HL-60 (cell line): ENCODE data around the gene AIRE.

Experiments used
- DNase-seq, 2 experiments: peaks; one replicate each; pipeline ENCODE4 v3.0.0-alpha.2; 2010 to 2020; ENCODE audit warnings: low read depth in 1 of 2, low spot score in 1 of 2
- H3K27ac ChIP-seq: fragments of 250-450 bp; sonication (Bioruptor Pico); replicated peaks from 2 replicates; pipeline ENCODE4 v1.5.1; 2020; ENCODE audit warnings: mild to moderate bottlenecking, moderate library complexity
- H3K27me3 ChIP-seq: fragments of 250-450 bp; sonication (Bioruptor Pico); 2 replicates; pipeline ENCODE4 v1.5.1; 2021; ENCODE audit warnings: mild to moderate bottlenecking, moderate library complexity; ENCODE audit not compliant: insufficient read depth, poor library complexity, severe bottlenecking
- H3K4me3 ChIP-seq: replicated peaks from 2 replicates; pipeline ENCODE4 v1.5.1; 2011; ENCODE audit warnings: mild to moderate bottlenecking, control low read depth, low read length; ENCODE audit not compliant: insufficient read depth
- CTCF ChIP-seq: IDR thresholded peaks from one replicate; pipeline ENCODE4 v1.5.1; 2011; ENCODE audit warnings: low read length, control low read depth, inconsistent platforms; ENCODE audit not compliant: insufficient read depth
- GABPA ChIP-seq: IDR thresholded peaks from 2 replicates; pipeline ENCODE4 v1.6.1; 2012; ENCODE audit warnings: low read depth
- POLR2AphosphoS5 ChIP-seq: IDR thresholded peaks from 2 replicates; pipeline ENCODE4 v1.6.1; 2012; ENCODE audit warnings: low read depth
- SPI1 ChIP-seq: IDR thresholded peaks from 2 replicates; pipeline ENCODE4 v1.6.1; 2012; ENCODE audit warnings: low read depth, mild to moderate bottlenecking, borderline replicate concordance
- TF ChIP-seq, protein P1 (sequence below): IDR thresholded peaks from 2 replicates; pipeline ENCODE4 v1.6.1; 2012; ENCODE audit warnings: low read depth; ENCODE audit not compliant: insufficient replicate concordance

Gene AIRE

DNA sequence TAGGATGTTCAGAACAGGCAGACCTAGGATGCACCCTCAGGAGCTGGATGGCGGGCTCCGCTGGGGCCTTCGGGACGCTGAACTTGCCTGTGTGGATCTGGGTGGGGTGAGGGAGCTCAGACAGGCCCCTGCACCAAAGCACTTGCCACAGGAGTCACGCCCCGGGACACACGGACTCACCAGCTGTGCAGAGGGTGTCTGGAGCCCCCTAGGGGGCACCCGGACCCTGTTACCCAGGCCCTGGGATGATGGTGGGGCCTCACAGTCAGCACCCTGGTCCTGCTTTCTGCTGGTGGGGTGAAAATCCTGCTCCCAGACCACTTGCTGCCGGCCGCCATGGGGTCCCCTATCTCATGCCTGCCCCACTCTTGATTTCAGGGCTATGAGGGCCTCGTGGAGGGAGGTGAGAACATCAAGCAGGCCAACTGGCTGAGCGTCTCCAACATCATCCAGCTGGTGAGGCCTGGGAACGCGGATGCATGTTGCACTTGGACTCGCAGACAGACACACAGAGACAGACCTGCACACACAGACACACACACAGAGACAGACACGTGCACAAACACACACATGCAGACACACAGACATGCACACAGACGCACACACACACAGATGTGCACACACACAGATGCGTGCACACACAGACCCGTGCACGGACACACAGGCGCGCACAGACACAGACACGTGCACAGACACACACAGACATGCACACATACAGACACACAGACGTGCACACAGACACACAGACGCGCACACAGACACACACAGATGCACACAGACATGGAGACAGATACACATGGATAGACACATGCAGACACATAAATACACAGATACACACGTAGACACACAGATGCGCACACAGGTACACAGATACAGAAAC, 25.2 kb downstream of the AIRE start:
- H3K4me3 ChIP-seq: no peak overlapping the region
- no peak overlapping the region for H3K27ac ChIP-seq
- no peaks in the 10 kb centered on the region for H3K27me3 ChIP-seq
- 0 out of 2 replicates have a peak, but pooled peaks have one; percentile 14 for TF ChIP-seq POLR2AphosphoS5
- TF ChIP-seq SPI1: no peak
- no peak for DNase-seq

- H3K27ac ChIP-seq: no peak overlapping the region
- no peak overlapping the region for H3K4me3 ChIP-seq
- H3K27me3 ChIP-seq: no peaks in the 10 kb centered on the region
- no peak for DNase-seq
- TF ChIP-seq SPI1 (no peak), CTCF (no peak), GABPA (no peak), POLR2AphosphoS5 (no peak)
- TF ChIP-seq, protein P1, sequence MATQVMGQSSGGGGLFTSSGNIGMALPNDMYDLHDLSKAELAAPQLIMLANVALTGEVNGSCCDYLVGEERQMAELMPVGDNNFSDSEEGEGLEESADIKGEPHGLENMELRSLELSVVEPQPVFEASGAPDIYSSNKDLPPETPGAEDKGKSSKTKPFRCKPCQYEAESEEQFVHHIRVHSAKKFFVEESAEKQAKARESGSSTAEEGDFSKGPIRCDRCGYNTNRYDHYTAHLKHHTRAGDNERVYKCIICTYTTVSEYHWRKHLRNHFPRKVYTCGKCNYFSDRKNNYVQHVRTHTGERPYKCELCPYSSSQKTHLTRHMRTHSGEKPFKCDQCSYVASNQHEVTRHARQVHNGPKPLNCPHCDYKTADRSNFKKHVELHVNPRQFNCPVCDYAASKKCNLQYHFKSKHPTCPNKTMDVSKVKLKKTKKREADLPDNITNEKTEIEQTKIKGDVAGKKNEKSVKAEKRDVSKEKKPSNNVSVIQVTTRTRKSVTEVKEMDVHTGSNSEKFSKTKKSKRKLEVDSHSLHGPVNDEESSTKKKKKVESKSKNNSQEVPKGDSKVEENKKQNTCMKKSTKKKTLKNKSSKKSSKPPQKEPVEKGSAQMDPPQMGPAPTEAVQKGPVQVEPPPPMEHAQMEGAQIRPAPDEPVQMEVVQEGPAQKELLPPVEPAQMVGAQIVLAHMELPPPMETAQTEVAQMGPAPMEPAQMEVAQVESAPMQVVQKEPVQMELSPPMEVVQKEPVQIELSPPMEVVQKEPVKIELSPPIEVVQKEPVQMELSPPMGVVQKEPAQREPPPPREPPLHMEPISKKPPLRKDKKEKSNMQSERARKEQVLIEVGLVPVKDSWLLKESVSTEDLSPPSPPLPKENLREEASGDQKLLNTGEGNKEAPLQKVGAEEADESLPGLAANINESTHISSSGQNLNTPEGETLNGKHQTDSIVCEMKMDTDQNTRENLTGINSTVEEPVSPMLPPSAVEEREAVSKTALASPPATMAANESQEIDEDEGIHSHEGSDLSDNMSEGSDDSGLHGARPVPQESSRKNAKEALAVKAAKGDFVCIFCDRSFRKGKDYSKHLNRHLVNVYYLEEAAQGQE: no peak
Measured at GRCh38 chr21:44312089-44312488, 26.4 kb downstream of the AIRE start.

DNA sequence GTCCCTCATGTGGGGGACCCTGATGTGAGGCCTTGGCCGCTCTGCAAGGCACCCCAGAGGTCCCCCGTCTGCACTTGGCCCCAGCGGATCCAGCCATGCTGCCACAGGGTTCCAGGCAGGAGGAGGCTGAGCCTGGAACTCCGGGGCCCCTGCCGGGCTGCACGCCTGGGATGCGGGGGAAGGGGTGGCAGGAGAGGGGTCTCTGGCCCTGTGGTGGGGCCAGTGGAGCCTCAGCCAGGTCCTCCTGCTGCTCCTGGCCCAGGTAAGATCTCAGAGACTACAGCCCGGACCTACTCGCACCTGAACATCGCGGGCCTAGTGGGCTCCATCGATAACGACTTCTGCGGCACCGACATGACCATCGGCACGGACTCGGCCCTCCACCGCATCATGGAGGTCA, 27.0 kb downstream of the AIRE start:
- H3K27me3 ChIP-seq: no peaks in the 10 kb centered on the region
- no peak for DNase-seq
- TF ChIP-seq GABPA: no peak
- TF ChIP-seq SPI1: no peak
- no peak for TF ChIP-seq CTCF
- TF ChIP-seq, protein P1: no peak
- TF ChIP-seq POLR2AphosphoS5: no peak
- H3K27ac ChIP-seq: no peak overlapping the region
- H3K4me3 ChIP-seq: no peak overlapping the region

DNA sequence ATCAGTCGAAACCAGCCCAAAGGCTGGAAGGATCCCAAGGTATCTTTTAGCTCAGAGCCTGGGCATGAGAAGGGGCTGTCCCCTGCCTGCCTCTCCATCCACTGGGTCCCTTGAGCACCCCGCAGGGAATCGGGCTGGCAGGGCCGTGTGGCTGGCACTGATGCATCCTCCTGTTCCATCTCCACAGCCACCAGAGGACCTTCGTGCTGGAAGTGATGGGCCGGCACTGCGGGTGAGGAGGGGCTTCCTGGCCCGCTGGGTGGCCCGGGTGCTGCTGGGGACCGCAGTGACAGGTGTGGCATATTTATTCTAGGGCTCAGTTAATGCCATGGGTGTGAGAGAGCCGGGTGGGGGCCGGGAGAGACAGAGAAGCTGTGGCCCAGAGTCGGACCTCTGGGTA, 27.8 kb downstream of the AIRE start:
- Histone ChIP-seq H3K4me3 (no peak overlapping the region), H3K27ac (no peak overlapping the region), H3K27me3 (no peaks in the 10 kb centered on the region)
- TF ChIP-seq CTCF (no peak), SPI1 (no peak), POLR2AphosphoS5 (no peak), GABPA (no peak)
- TF ChIP-seq, protein P1: no peak
- no peak for DNase-seq
